Stomach (tissue), 4 donors: ENCODE data around the gene SH3PXD2A.

Experiments used
- CTCF ChIP-seq, 7 experiments: fragments of 450-650 bp in 4 of 7; fragments of 200-600 bp in 3 of 7; sonication (generic) in 3 of 7; IDR thresholded peaks; one replicate each; pipeline ENCODE4 v1.5.1; 2016 to 2019; ENCODE audit warnings: antibody characterized with exemption in 7 of 7, control low read depth in 2 of 7, mild to moderate bottlenecking in 1 of 7
- POLR2A ChIP-seq, 4 donors: fragments of 450-650 bp; IDR thresholded peaks; one replicate each; pipeline ENCODE4 v1.6.1; 2016; ENCODE audit warnings: antibody characterized with exemption in 4 of 4, control low read depth in 2 of 4, mild to moderate bottlenecking in 1 of 4, moderate library complexity in 1 of 4

- TF ChIP-seq POLR2A (IDR thresholded peaks at IDR 0.05) (no peak), CTCF (IDR thresholded peaks at IDR 0.05) (no peak)
These were observed 302.3 kb downstream of the SH3PXD2A start for GRCh38 chr10:103552856-103553742.
